ENCODE data around the gene IRAK3.

IRAK3 gene

DNA sequence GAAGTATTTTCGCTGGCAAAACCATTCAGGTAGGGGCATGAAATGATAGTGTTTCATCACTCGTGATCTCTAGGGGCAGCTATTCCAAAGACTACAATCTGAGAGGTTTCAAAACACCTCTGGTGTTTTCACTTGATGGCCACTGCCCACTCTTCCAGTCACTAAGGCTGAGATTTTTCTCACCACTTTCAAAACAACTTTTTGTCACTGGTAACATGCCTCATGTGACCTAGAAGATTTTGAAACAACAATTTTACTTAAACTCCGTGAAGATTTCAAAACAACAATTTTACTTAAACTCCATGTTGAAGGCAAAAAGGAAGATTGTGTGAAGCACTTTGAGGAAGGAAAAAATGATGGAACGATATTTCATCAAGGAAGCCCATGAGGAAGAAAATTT is 1.2 kb upstream of the IRAK3 start:
- Histone ChIP-seq H3K4me1 (ENCODE audit: insufficient read depth, low read length) (no peaks in the 10 kb centered on the region), H4K20me1 (ENCODE audit: insufficient read depth, low read length) (no peaks in the 10 kb centered on the region), H3K27ac (ENCODE audit: low read length) (no peak overlapping the region), H2AFZ (ENCODE audit: low read depth, low read length) (no peak overlapping the region), H3K9me3 (ENCODE audit: insufficient read depth, low read length, severe bottlenecking) (no peaks in the 10 kb centered on the region), H3K4me2 (ENCODE audit: insufficient read depth, low read length) (no peak overlapping the region), H3K4me3 (ENCODE audit: low read depth in 1 of 2, low read length in 2 of 2) (no peak overlapping the region), H3K9ac (ENCODE audit: low read depth, low read length) (no peak overlapping the region), H3K36me3 (ENCODE audit: insufficient read depth, low read length) (no peaks in the 10 kb centered on the region), H3K27me3 (ENCODE audit: insufficient read depth, low read length, poor library complexity) (peaks cover 3% of the 10 kb centered on the region), H3K79me2 (ENCODE audit: insufficient read depth, low read length) (no peaks in the 10 kb centered on the region)
- no peak for ATAC-seq (ENCODE audit: insufficient read depth, low read depth)
- TF ChIP-seq, protein P1, sequence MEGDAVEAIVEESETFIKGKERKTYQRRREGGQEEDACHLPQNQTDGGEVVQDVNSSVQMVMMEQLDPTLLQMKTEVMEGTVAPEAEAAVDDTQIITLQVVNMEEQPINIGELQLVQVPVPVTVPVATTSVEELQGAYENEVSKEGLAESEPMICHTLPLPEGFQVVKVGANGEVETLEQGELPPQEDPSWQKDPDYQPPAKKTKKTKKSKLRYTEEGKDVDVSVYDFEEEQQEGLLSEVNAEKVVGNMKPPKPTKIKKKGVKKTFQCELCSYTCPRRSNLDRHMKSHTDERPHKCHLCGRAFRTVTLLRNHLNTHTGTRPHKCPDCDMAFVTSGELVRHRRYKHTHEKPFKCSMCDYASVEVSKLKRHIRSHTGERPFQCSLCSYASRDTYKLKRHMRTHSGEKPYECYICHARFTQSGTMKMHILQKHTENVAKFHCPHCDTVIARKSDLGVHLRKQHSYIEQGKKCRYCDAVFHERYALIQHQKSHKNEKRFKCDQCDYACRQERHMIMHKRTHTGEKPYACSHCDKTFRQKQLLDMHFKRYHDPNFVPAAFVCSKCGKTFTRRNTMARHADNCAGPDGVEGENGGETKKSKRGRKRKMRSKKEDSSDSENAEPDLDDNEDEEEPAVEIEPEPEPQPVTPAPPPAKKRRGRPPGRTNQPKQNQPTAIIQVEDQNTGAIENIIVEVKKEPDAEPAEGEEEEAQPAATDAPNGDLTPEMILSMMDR (IDR thresholded peaks at IDR 0.05; ENCODE audit: borderline replicate concordance, extremely low read depth, low read length, poor library complexity, severe bottlenecking): no peak
- no peak for TF ChIP-seq EZH2 (IDR thresholded peaks at IDR 0.05; ENCODE audit: borderline replicate concordance, low read depth, low read length, severe bottlenecking)
- no peak for DNase-seq

DNA sequence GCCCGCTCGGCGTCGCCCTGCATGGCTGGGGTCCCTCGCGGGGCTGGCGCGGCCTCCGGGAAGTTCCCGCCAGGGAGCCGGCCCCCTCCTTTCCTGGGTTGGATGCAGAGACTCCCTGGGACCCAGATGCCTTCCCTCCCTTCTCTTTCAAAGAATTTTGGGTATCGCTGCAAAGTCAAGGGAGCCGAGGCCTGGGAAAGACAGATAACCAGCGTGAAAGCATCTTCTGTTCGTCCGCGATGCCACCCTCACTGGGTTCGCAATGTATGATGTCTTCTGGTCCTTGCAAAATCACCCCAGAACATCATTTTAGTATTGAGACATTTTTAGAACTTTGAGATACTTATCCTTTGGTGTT is 451 bp downstream of the IRAK3 start:
- Histone ChIP-seq H3K4me3 (ENCODE audit: low read depth in 1 of 2, low read length in 2 of 2) (no peak overlapping the region), H2AFZ (ENCODE audit: low read depth, low read length) (no peak overlapping the region), H3K27me3 (ENCODE audit: insufficient read depth, low read length, poor library complexity) (peaks cover 3% of the 10 kb centered on the region), H3K36me3 (ENCODE audit: insufficient read depth, low read length) (no peaks in the 10 kb centered on the region), H3K4me2 (ENCODE audit: insufficient read depth, low read length) (no peak overlapping the region), H3K4me1 (ENCODE audit: insufficient read depth, low read length) (no peaks in the 10 kb centered on the region), H3K79me2 (ENCODE audit: insufficient read depth, low read length) (no peaks in the 10 kb centered on the region), H4K20me1 (ENCODE audit: insufficient read depth, low read length) (no peaks in the 10 kb centered on the region), H3K9ac (ENCODE audit: low read depth, low read length) (no peak overlapping the region), H3K27ac (ENCODE audit: low read length) (no peak overlapping the region), H3K9me3 (ENCODE audit: insufficient read depth, low read length, severe bottlenecking) (no peaks in the 10 kb centered on the region)
- TF ChIP-seq, protein P1 (IDR thresholded peaks at IDR 0.05; ENCODE audit: borderline replicate concordance, extremely low read depth, low read length, poor library complexity, severe bottlenecking): no peak
- no peak for TF ChIP-seq EZH2 (IDR thresholded peaks at IDR 0.05; ENCODE audit: borderline replicate concordance, low read depth, low read length, severe bottlenecking)
- no peak for DNase-seq
- ATAC-seq (ENCODE audit: insufficient read depth, low read depth): no peak

DNA sequence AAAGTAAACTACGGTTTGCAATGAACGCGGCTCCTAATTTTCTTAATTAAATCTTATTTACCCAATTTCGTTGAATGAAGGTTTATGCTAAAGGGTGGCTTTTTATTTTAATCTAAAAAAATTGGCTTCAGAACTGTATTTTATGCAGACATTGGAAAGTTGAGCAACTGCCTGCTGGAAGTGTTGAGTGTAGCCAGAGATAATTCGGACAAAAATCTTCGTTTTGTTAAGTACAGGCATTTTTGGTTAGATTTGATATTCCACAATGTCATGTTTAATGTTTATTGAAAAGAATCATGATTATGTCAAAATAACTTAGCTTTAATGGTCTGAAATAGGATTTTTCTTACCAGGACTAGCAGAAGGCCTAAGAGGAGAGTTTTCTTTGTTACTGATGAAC is 875 bp downstream of the IRAK3 start:
- Histone ChIP-seq H3K4me3 (ENCODE audit: low read depth in 1 of 2, low read length in 2 of 2) (no peak overlapping the region), H3K27ac (ENCODE audit: low read length) (no peak overlapping the region)
- ATAC-seq (ENCODE audit: insufficient read depth, low read depth): no peak

More for the DNA sequence above, 875 bp downstream of the IRAK3 start:
- Histone ChIP-seq H3K4me2 (ENCODE audit: insufficient read depth, low read length) (no peak overlapping the region), H3K79me2 (ENCODE audit: insufficient read depth, low read length) (no peaks in the 10 kb centered on the region), H3K4me1 (ENCODE audit: insufficient read depth, low read length) (no peaks in the 10 kb centered on the region), H3K9ac (ENCODE audit: low read depth, low read length) (no peak overlapping the region), H3K9me3 (ENCODE audit: insufficient read depth, low read length, severe bottlenecking) (no peaks in the 10 kb centered on the region), H3K36me3 (ENCODE audit: insufficient read depth, low read length) (no peaks in the 10 kb centered on the region), H3K27me3 (ENCODE audit: insufficient read depth, low read length, poor library complexity) (peaks cover 3% of the 10 kb centered on the region), H2AFZ (ENCODE audit: low read depth, low read length) (no peak overlapping the region), H4K20me1 (ENCODE audit: insufficient read depth, low read length) (no peaks in the 10 kb centered on the region)
- no peak for DNase-seq
- TF ChIP-seq, protein P1 (IDR thresholded peaks at IDR 0.05; ENCODE audit: borderline replicate concordance, extremely low read depth, low read length, poor library complexity, severe bottlenecking): no peak
- TF ChIP-seq EZH2 (IDR thresholded peaks at IDR 0.05; ENCODE audit: borderline replicate concordance, low read depth, low read length, severe bottlenecking): no peak
